Gastrocnemius medialis (tissue), 4 donors: ENCODE data around the gene CENPH. TPM values are rescaled to one million over a fixed set of nuclear protein-coding genes. Genes with fewer than 3 reads are reported as not detected.
A peak's percentile ranks its signal among the peaks of the same experiment; 100 is the strongest.

ENCODE experiments used
- ATAC-seq, 2 donors: fragments of 150-250 bp; one replicate each; pipeline ENCODE4 v1.9.1; 2016
- DNase-seq, 2 donors: peaks; one replicate each; pipeline ENCODE4 v3.0.0-alpha.2; 2019
- H3K27ac ChIP-seq, 4 donors: fragments of 200-600 bp; sonication (generic); 1 replicate in 1 of 4; 2 replicates in 3 of 4; pipeline ENCODE4 v1.5.1; 2016 to 2018; ENCODE audit warnings: mild to moderate bottlenecking in 2 of 4, moderate library complexity in 1 of 4
- H3K27me3 ChIP-seq, 3 donors: fragments of 200-600 bp; sonication (generic) in 2 of 3; 1 replicate in 1 of 3; 2 replicates in 2 of 3; pipeline versions ENCODE4 v1.5.1 to v1.6.0; 2016 to 2019; ENCODE audit warnings: mild to moderate bottlenecking in 1 of 3, moderate library complexity in 1 of 3
- H3K36me3 ChIP-seq, 2 donors: fragments of 200-600 bp; sonication (generic) in 1 of 2; one replicate each; pipeline ENCODE4 v1.5.1; 2017 to 2018
- H3K4me1 ChIP-seq, 2 donors: fragments of 200-600 bp; sonication (generic) in 1 of 2; one replicate each; pipeline ENCODE4 v1.5.1; 2016 to 2017; ENCODE audit warnings: mild to moderate bottlenecking in 2 of 2
- H3K4me3 ChIP-seq, 4 donors: fragments of 200-600 bp; sonication (generic) in 3 of 4; 1 replicate in 1 of 4; 2 replicates in 3 of 4; pipeline ENCODE4 v1.5.1; 2016 to 2019; ENCODE audit warnings: mild to moderate bottlenecking in 2 of 4
- H3K9me3 ChIP-seq, 3 donors: fragments of 200-600 bp; sonication (generic) in 2 of 3; 1 replicate in 1 of 3; 2 replicates in 2 of 3; pipeline ENCODE4 v1.5.1; 2016 to 2019
- POLR2A ChIP-seq, 2 donors: fragments of 450-650 bp; IDR thresholded peaks; one replicate each; pipeline ENCODE4 v1.6.1; 2017; ENCODE audit warnings: antibody characterized with exemption in 2 of 2, mild to moderate bottlenecking in 2 of 2, moderate library complexity in 2 of 2
- in situ Hi-C, 4 donors: fragments of 200-750 bp; cut with MboI; loops; one replicate each; pipeline versions ENCODE4 v1.15.0 to v1.8.0; 2017; ENCODE audit warnings: low sequenced_read_pairs in 4 of 4
- intact Hi-C: fragments of 100-400 bp; cut with DNase I; formaldehyde crosslinking; loops from one replicate; pipeline ENCODE4 v1.15.1; 2023; ENCODE audit warnings: low total_unique reads
- total RNA-seq, 4 donors: library from RNA; depleted of rRNA; stranded (reverse); fragments of >200 nt; gene quantifications; one replicate each; pipeline versions ENCODE4 v1.1.0 to v1.2.3, GENCODE V29; 2016
- TF ChIP-seq, protein P1 (sequence below), 5 experiments: fragments of 450-650 bp in 3 of 5; fragments of 200-600 bp in 2 of 5; sonication (generic) in 2 of 5; IDR thresholded peaks in 4 of 5; conservative IDR thresholded peaks in 1 of 5; 1 replicate in 4 of 5; 2 replicates in 1 of 5; pipeline ENCODE4 v1.5.1; 2016 to 2019; ENCODE audit warnings: antibody characterized with exemption in 5 of 5, mild to moderate bottlenecking in 3 of 5, moderate library complexity in 3 of 5

Gene CENPH
- total RNA-seq, 4 donors from 2014 or later = 0.87 to 4.9 (median 1.8) TPM

DNA sequence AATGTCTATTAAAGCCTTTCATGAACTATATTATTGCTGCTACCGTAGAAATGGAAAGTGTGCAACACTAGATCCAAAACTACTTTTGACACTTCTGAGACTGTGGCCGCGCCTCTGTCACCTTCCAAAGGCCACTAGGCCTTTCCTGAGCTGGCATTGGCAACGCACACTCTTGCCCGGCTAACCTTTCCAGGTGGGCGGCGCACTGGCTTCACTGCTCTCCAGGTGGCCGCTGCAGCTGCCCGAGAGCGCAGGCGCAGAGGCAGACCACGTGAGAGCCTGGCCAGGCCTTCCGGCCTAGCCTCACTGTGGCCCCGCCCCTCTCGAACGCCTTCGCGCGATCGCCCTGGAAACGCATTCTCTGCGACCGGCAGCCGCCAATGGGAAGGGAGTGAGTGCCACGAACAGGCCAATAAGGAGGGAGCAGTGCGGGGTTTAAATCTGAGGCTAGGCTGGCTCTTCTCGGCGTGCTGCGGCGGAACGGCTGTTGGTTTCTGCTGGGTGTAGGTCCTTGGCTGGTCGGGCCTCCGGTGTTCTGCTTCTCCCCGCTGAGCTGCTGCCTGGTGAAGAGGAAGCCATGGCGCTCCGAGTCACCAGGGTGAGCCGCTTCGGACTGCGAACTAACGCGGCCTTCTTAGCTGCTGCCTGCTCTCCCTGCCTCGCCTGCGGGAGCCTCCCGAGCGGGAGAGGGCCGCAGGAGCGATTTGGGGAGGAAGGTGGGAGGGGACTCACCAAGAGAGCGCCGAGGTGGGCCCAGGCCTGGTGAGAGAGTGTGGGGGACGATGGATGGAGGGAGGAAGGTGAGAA lies 22.5 kb upstream of the CENPH start, which contains the start of gene CCNB1:
CCNB1 (plus strand) TSS at position 465 of the 807 bp plus-strand sequence; CDS start at position 578, 113 bp downstream.
- intact Hi-C loops (loop anchor here (1.0 to 2.0 kb wide), 4 partner anchors 22 to 72 kb away; partner anchors contain the start of genes CDK7, CENPH and SLC30A5), in situ Hi-C loops (loop anchor here in 2 of 4 donors (10.0 kb wide), 1 partner anchor 72 kb away; the partner anchor contains the start of gene SLC30A5 (in 2 of the 2))
- Histone ChIP-seq H3K27ac (peak within 1 kb of the TSS; percentile 31 to 53 (median 38)), H3K27me3 (no peaks in the 10 kb centered on the region), H3K4me3 (peak within 1 kb of the TSS; percentile 65 to 85 (median 74)), H3K4me1 (peaks cover 7 to 8% of the 10 kb centered on the region in 2 donors), H3K9me3 (no peaks in the 10 kb centered on the region), H3K36me3 (no peaks in the 10 kb centered on the region)
- DNase-seq = peak; percentile 92 to 96
- peak; percentile 100 for ATAC-seq
- no peak for TF ChIP-seq POLR2A (IDR thresholded peaks at IDR 0.05)
- TF ChIP-seq, protein P1, sequence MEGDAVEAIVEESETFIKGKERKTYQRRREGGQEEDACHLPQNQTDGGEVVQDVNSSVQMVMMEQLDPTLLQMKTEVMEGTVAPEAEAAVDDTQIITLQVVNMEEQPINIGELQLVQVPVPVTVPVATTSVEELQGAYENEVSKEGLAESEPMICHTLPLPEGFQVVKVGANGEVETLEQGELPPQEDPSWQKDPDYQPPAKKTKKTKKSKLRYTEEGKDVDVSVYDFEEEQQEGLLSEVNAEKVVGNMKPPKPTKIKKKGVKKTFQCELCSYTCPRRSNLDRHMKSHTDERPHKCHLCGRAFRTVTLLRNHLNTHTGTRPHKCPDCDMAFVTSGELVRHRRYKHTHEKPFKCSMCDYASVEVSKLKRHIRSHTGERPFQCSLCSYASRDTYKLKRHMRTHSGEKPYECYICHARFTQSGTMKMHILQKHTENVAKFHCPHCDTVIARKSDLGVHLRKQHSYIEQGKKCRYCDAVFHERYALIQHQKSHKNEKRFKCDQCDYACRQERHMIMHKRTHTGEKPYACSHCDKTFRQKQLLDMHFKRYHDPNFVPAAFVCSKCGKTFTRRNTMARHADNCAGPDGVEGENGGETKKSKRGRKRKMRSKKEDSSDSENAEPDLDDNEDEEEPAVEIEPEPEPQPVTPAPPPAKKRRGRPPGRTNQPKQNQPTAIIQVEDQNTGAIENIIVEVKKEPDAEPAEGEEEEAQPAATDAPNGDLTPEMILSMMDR (IDR thresholded peaks at IDR 0.05 in 4 of 5, conservative IDR thresholded peaks at IDR 0.05 in 1 of 5) = no peak

DNA sequence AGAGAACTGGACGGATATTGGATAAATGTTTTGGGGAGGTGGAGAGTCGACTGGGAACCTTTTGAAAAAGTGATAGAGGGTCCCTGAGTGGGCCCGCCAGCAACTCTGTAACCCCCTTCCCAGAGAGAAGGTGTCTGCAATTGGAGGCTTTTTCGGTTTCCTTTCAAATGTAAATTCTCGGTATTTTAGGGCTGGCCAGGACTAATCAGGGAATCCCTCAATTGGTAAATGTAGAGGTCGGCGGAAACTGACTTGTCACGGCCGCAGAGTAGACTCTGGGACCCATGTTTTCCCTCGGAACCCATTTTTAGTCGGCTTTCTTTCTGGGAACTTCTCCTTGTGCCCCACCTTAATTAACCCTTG lies 21.9 kb upstream of the CENPH start:
- peak overlapping the region in 3 of 4 donors; percentile 19 to 39 (median 31) for H3K27ac ChIP-seq

DNA sequence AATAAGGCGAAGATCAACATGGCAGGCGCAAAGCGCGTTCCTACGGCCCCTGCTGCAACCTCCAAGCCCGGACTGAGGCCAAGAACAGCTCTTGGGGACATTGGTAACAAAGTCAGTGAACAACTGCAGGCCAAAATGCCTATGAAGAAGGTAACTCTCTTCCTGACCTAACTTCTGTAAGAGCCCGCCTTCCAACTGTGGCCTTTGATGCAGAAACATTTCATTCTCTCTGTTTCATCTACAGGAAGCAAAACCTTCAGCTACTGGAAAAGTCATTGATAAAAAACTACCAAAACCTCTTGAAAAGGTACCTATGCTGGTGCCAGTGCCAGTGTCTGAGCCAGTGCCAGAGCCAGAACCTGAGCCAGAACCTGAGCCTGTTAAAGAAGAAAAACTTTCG lies 21.5 kb upstream of the CENPH start:
- ATAC-seq (no peak), DNase-seq (no peak)
- no peaks in the 10 kb centered on the region for H3K36me3 ChIP-seq
- no peaks in the 10 kb centered on the region for H3K9me3 ChIP-seq
- intact Hi-C loops (loop anchor here (1.0 to 2.0 kb wide), 3 partner anchors 50 to 73 kb away; partner anchors contain the start of genes CDK7 and SLC30A5), in situ Hi-C loops (loop anchor here in 2 of 4 donors (10.0 kb wide), 1 partner anchor 73 kb away; the partner anchor contains the start of gene SLC30A5 (in 2 of the 2))
- H3K27ac ChIP-seq = no peak overlapping the region
- no peaks in the 10 kb centered on the region for H3K27me3 ChIP-seq
- TF ChIP-seq POLR2A (IDR thresholded peaks at IDR 0.05) = no peak
- TF ChIP-seq, protein P1 (IDR thresholded peaks at IDR 0.05 in 4 of 5, conservative IDR thresholded peaks at IDR 0.05 in 1 of 5) = no peak
- H3K4me3 ChIP-seq = peak overlapping the region in 1 of 4 donors; percentile 78
- H3K4me1 ChIP-seq = peaks cover 7 to 8% of the 10 kb centered on the region in 2 donors

More for the DNA sequence above, 21.9 kb upstream of the CENPH start:
- ATAC-seq = no peak
- intact Hi-C loops = loop anchor here (1.0 to 2.0 kb wide), 3 partner anchors 51 to 73 kb away; partner anchors contain the start of genes CDK7 and SLC30A5
- Histone ChIP-seq H3K36me3 (no peaks in the 10 kb centered on the region), H3K9me3 (no peaks in the 10 kb centered on the region), H3K4me3 (peak overlapping the region; percentile 65 to 85 (median 74)), H3K4me1 (peaks cover 7 to 8% of the 10 kb centered on the region in 2 donors), H3K27me3 (no peaks in the 10 kb centered on the region)
- TF ChIP-seq, protein P1 (IDR thresholded peaks at IDR 0.05 in 4 of 5, conservative IDR thresholded peaks at IDR 0.05 in 1 of 5) = no peak
- TF ChIP-seq POLR2A (IDR thresholded peaks at IDR 0.05) = no peak
- DNase-seq = no peak
- in situ Hi-C loops = loop anchor here in 2 of 4 donors (10.0 kb wide), 1 partner anchor 73 kb away; the partner anchor contains the start of gene SLC30A5 (in 2 of the 2)

DNA sequence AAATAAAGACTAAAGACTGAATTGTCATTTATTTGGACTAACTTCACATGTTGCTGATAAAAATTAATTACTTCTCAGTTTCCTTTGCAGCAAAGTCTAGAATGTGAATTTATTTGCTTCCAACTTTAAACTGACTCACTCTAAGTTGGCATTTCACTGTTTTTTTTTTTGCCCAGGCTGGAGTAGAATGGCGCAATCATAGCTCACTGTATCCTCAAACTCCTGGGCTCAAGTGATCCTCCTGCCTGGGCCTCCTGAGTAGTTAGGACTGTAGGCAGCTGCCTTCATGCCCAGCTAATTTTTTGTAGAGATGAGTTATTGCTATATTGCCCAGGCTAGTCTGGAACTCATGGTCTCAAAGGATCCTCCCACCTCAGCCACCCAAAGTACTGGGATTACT lies 18.9 kb upstream of the CENPH start:
- no peak overlapping the region for H3K4me3 ChIP-seq
- no peak for TF ChIP-seq POLR2A (IDR thresholded peaks at IDR 0.05)
- TF ChIP-seq, protein P1 (IDR thresholded peaks at IDR 0.05 in 4 of 5, conservative IDR thresholded peaks at IDR 0.05 in 1 of 5) = no peak
- peaks cover 7 to 8% of the 10 kb centered on the region in 2 donors for H3K4me1 ChIP-seq
- intact Hi-C loops (no loop called here), in situ Hi-C loops (no loop called here)
- no peak for ATAC-seq
- H3K9me3 ChIP-seq = no peaks in the 10 kb centered on the region
- H3K27me3 ChIP-seq = no peaks in the 10 kb centered on the region
- H3K27ac ChIP-seq = no peak overlapping the region
- DNase-seq = no peak
- H3K36me3 ChIP-seq = no peaks in the 10 kb centered on the region
